Heart left ventricle (tissue), 16 donors: ENCODE measurements around the gene NLE1. TPM values are rescaled to one million over a fixed set of nuclear protein-coding genes. Genes with fewer than 3 reads are reported as not detected.
"Not testable (repeated sequence)": the region's sequence is repeated elsewhere in the genome, so short reads cannot be mapped to it uniquely, and the experiment has no call there.

Source experiments
- ATAC-seq, 4 donors: fragments of 200-7000 bp; cut with Tn5 transposase; one replicate each; pipeline ENCODE4 v1.9.1; 2020 to 2022; ENCODE audit warnings: moderate library complexity in 4 of 4, mild to moderate bottlenecking in 3 of 4, moderate number of reproducible peaks in 1 of 4
- DNase-seq, 5 donors: peaks; one replicate each; pipeline ENCODE4 v3.0.0-alpha.2; 2020
- H3K27ac ChIP-seq, 12 donors: fragments of 200-600 bp; sonication (generic) in 4 of 12; one replicate each; pipeline versions ENCODE4 v1.5.0 to v1.8.0; 2016 to 2022; ENCODE audit warnings: mild to moderate bottlenecking in 2 of 12
- H3K27me3 ChIP-seq, 9 donors: fragments of 200-600 bp; sonication (generic) in 2 of 9; one replicate each; pipeline versions ENCODE4 v1.5.1 to v1.8.0; 2016 to 2022; ENCODE audit warnings: mild to moderate bottlenecking in 3 of 9
- H3K36me3 ChIP-seq, 9 donors: fragments of 200-600 bp; sonication (generic) in 2 of 9; one replicate each; pipeline versions ENCODE4 v1.5.0 to v1.8.0; 2018 to 2022; ENCODE audit warnings: mild to moderate bottlenecking in 2 of 9
- H3K4me1 ChIP-seq, 12 donors: fragments of 200-600 bp; sonication (generic) in 4 of 12; one replicate each; pipeline versions ENCODE4 v1.5.0 to v1.8.0; 2016 to 2022; ENCODE audit warnings: mild to moderate bottlenecking in 3 of 12
- H3K4me3 ChIP-seq, 12 donors: fragments of 200-600 bp; sonication (generic) in 4 of 12; one replicate each; pipeline versions ENCODE4 v1.5.0 to v1.8.0; 2017 to 2022; ENCODE audit warnings: mild to moderate bottlenecking in 9 of 12, moderate library complexity in 4 of 12
- H3K9me3 ChIP-seq, 12 donors: fragments of 200-600 bp; sonication (generic) in 4 of 12; one replicate each; pipeline versions ENCODE4 v1.5.0 to v1.8.0; 2016 to 2022; ENCODE audit warnings: mild to moderate bottlenecking in 1 of 12
- POLR2A ChIP-seq, 2 donors: fragments of 450-650 bp; IDR thresholded peaks; one replicate each; pipeline ENCODE4 v1.6.1; 2017; ENCODE audit warnings: antibody characterized with exemption in 2 of 2, mild to moderate bottlenecking in 2 of 2, moderate library complexity in 2 of 2
- WGBS, 4 donors: extraction: QIAGEN DNeasy Blood & Tissue Kit in 2 of 4; methylation state at CpG; one replicate each; pipeline versions ENCODE4 v1.1.5 to v1.1.7; 2013 to 2018; 5-methylcytosine and 5-hydroxymethylcytosine counted together
- intact Hi-C, 10 donors: fragments of 100-400 bp; cut with DNase I; formaldehyde crosslinking; loops; one replicate each; pipeline versions ENCODE4 v1.11.1 to v1.14.2; 2022
- polyA plus RNA-seq, 2 donors: library from polyadenylated mRNA; stranded (reverse); fragments of 200-250 nt; gene quantifications; one replicate each; pipeline ENCODE4 v1.2.3, GENCODE V29; 2013
- total RNA-seq, 9 donors: library from RNA; depleted of rRNA in 2 of 9; stranded (reverse); fragments of >200 nt in 2 of 9; fragmentation: NEBNext Ultra II Directional in 3 of 9; extraction: Animal tissue kit (Norgen Biotek cat#: 25700) in 3 of 9; gene quantifications; one replicate each; pipeline versions ENCODE4 v1.1.0 to v1.2.4, GENCODE V29; 2016 to 2023
- TF ChIP-seq, protein P1 (sequence below), 12 donors: fragments of 200-600 bp; sonication (generic) in 4 of 12; IDR thresholded peaks; one replicate each; pipeline versions ENCODE4 v1.5.0 to v1.8.0; 2018 to 2022; ENCODE audit warnings: antibody characterized with exemption in 12 of 12, mild to moderate bottlenecking in 5 of 12
- donor health status: ischemic (EF 13 %, LVEDD 7.1; RV severe dilation, severe dysfunction).
- donor health status: healthy with polysubstance abuse.
- donor health status: DM: no; HTN: yes; CAD: no.
- donor health status: DM: no; HTN: no; CAD: no.
- donor health status: ischemic (EF 25% LVEDD 6.9; RV normal size, moderate dysfunction).
- donor health status: ischemic (EF 25% LVEDD 5.7; RV mildly dilated, moderate dysfunction).
- donor health status: healthy.
- donor health status: DM: yes; HTN: yes; CAD: no.
- donor health status: ischemic (EF 35%, LVEDD 5.7; RV mildly dilated, moderate dysfunction).
- donor health status: nonischemic (EF 11% LVEDD 7.7; RV severe dilation, severe dysfunction).
- donor health status: DM: yes; HTN: yes; CAD: no.
- donor health status: PGD.
- donor health status: ischemic (EF 29% LVEDD 5.4; RV normal size, mild dysfunction).
- donor health status: nonischemic (EF 23%, LVEDD 6.1; RV moderate dilation, normal function).

The NLE1 gene
- total and polyA plus RNA-seq, 11 donors, result 1.8 to 8.5 (median 4.2) TPM

DNA sequence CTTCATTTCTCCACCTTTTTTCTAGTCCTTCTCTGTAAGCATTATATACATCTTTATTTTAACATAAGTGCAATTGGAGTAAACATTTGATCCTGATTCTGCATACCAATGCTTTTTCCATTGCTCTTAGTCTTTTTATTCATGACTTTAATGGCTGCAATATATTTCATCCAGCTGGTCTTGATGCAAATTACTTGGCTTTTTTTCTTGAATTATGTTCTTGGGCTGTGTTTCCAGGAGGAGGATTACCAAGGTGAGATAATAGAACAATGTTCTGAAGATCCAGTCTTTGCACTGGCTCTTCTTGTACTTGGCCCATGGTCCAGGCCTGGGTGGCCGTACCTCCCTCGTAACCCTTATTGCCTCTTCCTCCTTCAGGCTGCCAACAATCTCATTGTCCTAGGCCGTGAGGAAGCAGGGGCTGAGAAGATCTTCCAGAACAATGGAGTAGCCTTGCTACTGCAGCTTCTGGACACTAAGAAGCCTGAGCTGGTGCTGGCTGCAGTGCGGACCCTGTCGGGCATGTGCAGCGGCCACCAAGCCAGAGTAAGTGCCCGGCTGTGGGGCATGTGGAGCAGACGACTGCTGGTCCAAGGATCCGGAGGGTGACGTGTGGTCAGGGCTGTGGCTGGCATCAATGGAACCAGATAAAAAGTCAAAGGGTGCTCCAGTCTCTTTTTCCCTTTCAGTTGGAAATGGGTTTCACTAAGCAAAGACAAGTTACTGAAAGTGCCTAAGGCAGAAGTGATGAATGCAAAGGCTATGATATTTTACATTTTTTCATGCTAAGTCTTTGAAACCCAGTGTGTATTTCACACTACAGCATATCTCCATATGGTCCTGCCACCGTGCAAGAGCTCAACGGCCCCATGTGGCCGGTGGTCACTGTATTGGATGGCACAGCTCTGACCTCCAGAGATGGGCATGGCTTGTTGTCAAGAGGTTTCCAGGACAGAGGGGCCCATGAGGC lies 12.4 kb upstream of the NLE1 start:
- no peak for DNase-seq
- Histone ChIP-seq H3K4me3 (no peak overlapping the region), H3K4me1 (peaks cover 0 to 19% (median 3%) of the 10 kb centered on the region in 12 donors), H3K27me3 (no peaks in the 10 kb centered on the region), H3K36me3 (peaks cover 0 to 83% (median 15%) of the 10 kb centered on the region in 9 donors), H3K9me3 (no peaks in the 10 kb centered on the region), H3K27ac (no peak overlapping the region)
- 83 to 89% (median 86%) methylated on average over 13 of the region's 13 CpGs for whole genome bisulfite sequencing, 4 donors
- TF ChIP-seq, protein P1, sequence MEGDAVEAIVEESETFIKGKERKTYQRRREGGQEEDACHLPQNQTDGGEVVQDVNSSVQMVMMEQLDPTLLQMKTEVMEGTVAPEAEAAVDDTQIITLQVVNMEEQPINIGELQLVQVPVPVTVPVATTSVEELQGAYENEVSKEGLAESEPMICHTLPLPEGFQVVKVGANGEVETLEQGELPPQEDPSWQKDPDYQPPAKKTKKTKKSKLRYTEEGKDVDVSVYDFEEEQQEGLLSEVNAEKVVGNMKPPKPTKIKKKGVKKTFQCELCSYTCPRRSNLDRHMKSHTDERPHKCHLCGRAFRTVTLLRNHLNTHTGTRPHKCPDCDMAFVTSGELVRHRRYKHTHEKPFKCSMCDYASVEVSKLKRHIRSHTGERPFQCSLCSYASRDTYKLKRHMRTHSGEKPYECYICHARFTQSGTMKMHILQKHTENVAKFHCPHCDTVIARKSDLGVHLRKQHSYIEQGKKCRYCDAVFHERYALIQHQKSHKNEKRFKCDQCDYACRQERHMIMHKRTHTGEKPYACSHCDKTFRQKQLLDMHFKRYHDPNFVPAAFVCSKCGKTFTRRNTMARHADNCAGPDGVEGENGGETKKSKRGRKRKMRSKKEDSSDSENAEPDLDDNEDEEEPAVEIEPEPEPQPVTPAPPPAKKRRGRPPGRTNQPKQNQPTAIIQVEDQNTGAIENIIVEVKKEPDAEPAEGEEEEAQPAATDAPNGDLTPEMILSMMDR (IDR thresholded peaks at IDR 0.05), result no peak
- TF ChIP-seq POLR2A (IDR thresholded peaks at IDR 0.05), result no peak
- no peak for ATAC-seq
- intact Hi-C loops, result loop anchor here in 1 of 10 donors (10.0 kb wide), 1 partner anchor 60 kb away; no protein-coding TSS in a partner anchor

DNA sequence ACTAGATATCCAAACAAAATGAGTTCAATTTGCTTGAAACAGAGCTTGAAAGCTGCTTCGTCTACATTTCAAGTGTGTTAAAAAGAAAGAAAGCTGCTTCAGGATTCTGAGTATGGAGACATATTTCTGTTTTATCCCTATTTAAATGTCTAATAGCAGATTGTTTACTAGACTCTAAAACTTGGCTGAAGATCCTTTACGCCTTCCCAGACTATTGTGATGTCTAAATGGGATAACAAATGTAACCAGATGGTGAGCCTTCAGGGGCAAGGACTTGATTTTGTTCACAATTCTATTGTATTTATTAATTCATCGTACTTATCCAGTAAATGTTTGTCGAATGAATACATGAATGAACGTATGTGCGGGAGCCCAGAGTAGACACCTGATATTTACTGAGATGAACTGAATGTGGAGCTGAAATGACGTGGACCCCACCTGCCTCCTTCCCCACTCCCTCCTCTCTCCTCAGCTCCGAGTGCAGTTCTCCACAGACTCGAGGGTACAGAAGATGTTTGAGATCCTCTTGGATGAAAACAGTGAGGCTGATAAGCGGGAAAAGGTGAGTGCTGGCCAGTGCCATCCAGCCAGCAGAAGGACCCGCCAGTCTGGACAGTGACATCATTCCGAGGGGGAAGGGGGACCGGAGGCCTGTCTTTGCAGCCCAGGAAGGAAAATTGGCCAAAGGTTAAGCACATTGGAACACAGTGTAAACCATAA lies 10.5 kb upstream of the NLE1 start:
- Histone ChIP-seq H3K27me3 (no peaks in the 10 kb centered on the region), H3K9me3 (no peaks in the 10 kb centered on the region), H3K4me1 (peaks cover 0 to 34% (median 6%) of the 10 kb centered on the region in 12 donors), H3K27ac (no peak overlapping the region), H3K36me3 (peaks cover 0 to 64% (median 0%) of the 10 kb centered on the region in 9 donors), H3K4me3 (no peak overlapping the region)
- ATAC-seq (no peak), DNase-seq (no peak)
- TF ChIP-seq, protein P1 (IDR thresholded peaks at IDR 0.05), result no peak
- TF ChIP-seq POLR2A (IDR thresholded peaks at IDR 0.05), result no peak
- 59 to 64% (median 60%) methylated on average over 13 of the region's 13 CpGs for WGBS, 4 donors
- intact Hi-C loops, result loop anchor here in 1 of 10 donors (10.0 kb wide), 1 partner anchor 62 kb away; no protein-coding TSS in a partner anchor

DNA sequence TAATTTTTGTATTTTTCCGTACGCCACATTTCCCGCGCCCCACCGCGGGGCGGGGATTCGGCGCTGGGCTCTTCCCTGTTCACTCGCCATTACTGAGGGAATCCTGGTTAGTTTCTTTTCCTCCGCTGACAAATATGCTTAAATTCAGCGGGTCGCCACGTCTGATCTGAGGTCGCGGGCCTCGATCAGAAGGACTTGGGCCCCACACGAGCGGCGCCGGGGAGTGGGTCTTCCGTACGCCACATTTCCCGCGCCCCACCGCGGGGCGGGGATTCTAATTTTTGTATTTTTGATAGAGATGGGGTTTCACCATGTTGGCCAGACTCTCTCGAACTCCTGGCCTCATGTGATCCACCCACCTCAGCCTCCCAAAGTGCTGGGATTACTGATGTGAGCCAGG lies 9.0 kb upstream of the NLE1 start:
- H3K4me3 ChIP-seq, H3K27ac ChIP-seq, H3K9me3 ChIP-seq, H3K27me3 ChIP-seq, DNase-seq, ATAC-seq: not testable (repeated sequence)
- Histone ChIP-seq H3K4me1 (peaks cover 0 to 40% (median 8%) of the 10 kb centered on the region in 12 donors), H3K36me3 (peaks cover 0 to 49% (median 0%) of the 10 kb centered on the region in 9 donors)
- WGBS, 4 donors, result 90 to 93% (median 92%) methylated on average over 25 to 29 of the region's 29 CpGs
- intact Hi-C loops, result loop anchor here in 1 of 10 donors (10.0 kb wide), 1 partner anchor 64 kb away; no protein-coding TSS in a partner anchor

DNA sequence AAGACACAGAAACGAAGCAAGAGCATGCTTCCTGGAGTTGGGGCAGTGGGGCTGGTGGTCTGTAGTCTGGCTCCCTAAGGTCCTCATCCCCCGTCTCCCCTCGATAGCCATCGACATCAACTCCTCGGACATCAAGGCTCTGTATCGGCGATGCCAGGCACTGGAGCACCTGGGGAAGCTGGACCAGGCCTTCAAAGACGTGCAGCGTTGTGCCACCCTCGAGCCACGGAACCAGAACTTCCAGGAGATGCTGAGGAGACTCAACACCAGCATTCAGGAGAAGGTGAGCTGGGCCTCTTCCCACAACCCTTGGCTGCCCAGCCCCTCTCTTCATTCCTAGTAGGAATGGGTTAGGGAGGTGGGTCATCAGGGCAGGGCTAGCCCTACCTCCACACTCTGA lies 7.8 kb upstream of the NLE1 start:
- 84 to 91% (median 91%) methylated on average over 11 of the region's 11 CpGs for WGBS, 4 donors
- ATAC-seq (no peak), DNase-seq (no peak)
- Histone ChIP-seq H3K27ac (peak overlapping the region in 1 of 12 donors; percentile 32), H3K36me3 (peaks cover 0 to 38% (median 0%) of the 10 kb centered on the region in 9 donors), H3K9me3 (no peaks in the 10 kb centered on the region), H3K27me3 (no peaks in the 10 kb centered on the region), H3K4me3 (peak overlapping the region in 1 of 12 donors; percentile 61), H3K4me1 (peaks cover 0 to 44% (median 8%) of the 10 kb centered on the region in 12 donors)
- intact Hi-C loops, result loop anchor here in 3 of 10 donors (10.0 kb wide), 2 partner anchors 65 to 385 kb away; partner anchors contain the start of gene SLFN12L (in 2 of the 3)
- no peak for TF ChIP-seq POLR2A (IDR thresholded peaks at IDR 0.05)
- TF ChIP-seq, protein P1 (IDR thresholded peaks at IDR 0.05), result no peak
